Endometrial microvascular endothelial cells (primary cell): Measurements from ENCODE around the gene GEN1. TPM values are rescaled to one million over a fixed set of nuclear protein-coding genes. Genes with fewer than 3 reads are reported as not detected.

Experiments
- in situ Hi-C: cut with HindIII; loops from 2 replicates; pipeline ENCODE4 v1.10.0; 2017; ENCODE audit warnings: low sequenced_read_pairs, low pct_unique_long_range_greater_than_20kb; ENCODE audit errors: inconsistent ontology term
- total RNA-seq: library from RNA; depleted of rRNA; stranded (reverse); fragments of >200 nt; gene quantifications from one replicate; pipeline ENCODE4 v1.2.3, GENCODE V29; 2015; ENCODE audit errors: inconsistent ontology term

The GEN1 gene
- total RNA-seq: 19.9 TPM

GRCh38 chr2:17753803-17754663 is at the start of gene GEN1, which contains the start of gene SMC6:
Gene GEN1, plus strand, starts transcription at chr2:17754138. Its CDS starts 5,806 bp downstream, at chr2:17759944.
Gene SMC6, minus strand, starts transcription at chr2:17753810. Its CDS starts 7,864 bp downstream, at chr2:17745946.
- in situ Hi-C loops: no loop called here

- in situ Hi-C loops: no loop called here
These were observed 47.1 kb upstream of the GEN1 start for GRCh38 chr2:17706845-17707244.

- in situ Hi-C loops: no loop called here
These were observed 45.4 kb upstream of the GEN1 start for GRCh38 chr2:17708501-17708900.

GRCh38 chr2:17709897-17710296 is 44.0 kb upstream of the GEN1 start:
- in situ Hi-C loops: no loop called here

- in situ Hi-C loops: no loop called here
These were observed 43.2 kb upstream of the GEN1 start for GRCh38 chr2:17710547-17711248.

- in situ Hi-C loops: no loop called here
These were observed 40.6 kb upstream of the GEN1 start for GRCh38 chr2:17713291-17713690.

- in situ Hi-C loops: no loop called here
These were observed 36.3 kb upstream of the GEN1 start for GRCh38 chr2:17717666-17718065.

GRCh38 chr2:17718689-17719088 is 35.2 kb upstream of the GEN1 start:
- in situ Hi-C loops: no loop called here

GRCh38 chr2:17719562-17720371 is 34.2 kb upstream of the GEN1 start:
- in situ Hi-C loops: no loop called here

- in situ Hi-C loops: no loop called here
These were observed 25.7 kb upstream of the GEN1 start for GRCh38 chr2:17728210-17728609.

GRCh38 chr2:17729880-17730279 is 24.1 kb upstream of the GEN1 start:
- in situ Hi-C loops: no loop called here

GRCh38 chr2:17733599-17733998 is 20.3 kb upstream of the GEN1 start:
- in situ Hi-C loops: no loop called here

- in situ Hi-C loops: no loop called here
These were observed 18.1 kb upstream of the GEN1 start for GRCh38 chr2:17735864-17736263.

- in situ Hi-C loops: no loop called here
These were observed 16.9 kb upstream of the GEN1 start for GRCh38 chr2:17736989-17737388.

GRCh38 chr2:17740203-17740602 is 13.7 kb upstream of the GEN1 start:
- in situ Hi-C loops: no loop called here

GRCh38 chr2:17747684-17748452 is 6.1 kb upstream of the GEN1 start:
- in situ Hi-C loops: no loop called here

- in situ Hi-C loops: no loop called here
These were observed 5.2 kb upstream of the GEN1 start for GRCh38 chr2:17748745-17749144.

- in situ Hi-C loops: no loop called here
These were observed 4.0 kb upstream of the GEN1 start for GRCh38 chr2:17749753-17750438.
